H9 (cell line): ENCODE measurements around the gene ANKRD7. TPM values are rescaled to one million over a fixed set of nuclear protein-coding genes. Genes with fewer than 3 reads are reported as not detected.

Experiments
- DNase-seq: peaks from one replicate; pipeline ENCODE4 v3.0.0-alpha.2; 2017
- H2AFZ ChIP-seq: one replicate; pipeline ENCODE4 v1.6.1; 2013; ENCODE audit warnings: mild to moderate bottlenecking, low read length, control low read depth, moderate library complexity
- H2AK5ac ChIP-seq: 2 replicates; pipeline ENCODE4 v1.6.1; 2013; ENCODE audit warnings: low read length, control low read depth, mixed read lengths; ENCODE audit not compliant: insufficient read length
- H2BK120ac ChIP-seq: one replicate; pipeline ENCODE4 v1.6.1; 2013; ENCODE audit warnings: low read depth, mild to moderate bottlenecking, low read length, control low read depth, inconsistent platforms; ENCODE audit not compliant: poor library complexity, severe bottlenecking
- H2BK12ac ChIP-seq: 2 replicates; pipeline ENCODE4 v1.6.1; 2013; ENCODE audit warnings: low read length, control low read depth, mixed read lengths, low read depth; ENCODE audit not compliant: insufficient read length
- H2BK15ac ChIP-seq: 2 replicates; pipeline ENCODE4 v1.6.1; 2013; ENCODE audit warnings: low read depth, low read length, control low read depth
- H2BK20ac ChIP-seq: one replicate; pipeline ENCODE4 v1.6.1; 2013; ENCODE audit warnings: low read depth, mild to moderate bottlenecking, low read length, control low read depth, inconsistent platforms; ENCODE audit not compliant: poor library complexity, severe bottlenecking
- H2BK5ac ChIP-seq: 2 replicates; pipeline ENCODE4 v1.6.1; 2013; ENCODE audit warnings: low read length, control low read depth, mixed read lengths; ENCODE audit not compliant: insufficient read length
- H3K14ac ChIP-seq: 2 replicates; pipeline ENCODE4 v1.6.1; 2013; ENCODE audit warnings: low read length, control low read depth; ENCODE audit not compliant: insufficient read depth
- H3K18ac ChIP-seq: 2 replicates; pipeline ENCODE4 v1.6.1; 2013; ENCODE audit warnings: low read depth, mild to moderate bottlenecking, mixed read lengths, low read length, control low read depth; ENCODE audit not compliant: insufficient read length
- H3K23ac ChIP-seq: 2 replicates; pipeline ENCODE4 v1.6.1; 2013; ENCODE audit warnings: low read length, control low read depth, mixed read lengths, low read depth; ENCODE audit not compliant: insufficient read length
- H3K23me2 ChIP-seq: 2 replicates; pipeline ENCODE4 v1.6.1; 2013; ENCODE audit warnings: low read depth, mild to moderate bottlenecking, mixed read lengths, low read length, control low read depth; ENCODE audit not compliant: insufficient read length, poor library complexity, severe bottlenecking
- H3K27ac ChIP-seq: 2 replicates; pipeline ENCODE4 v1.5.1; 2013; ENCODE audit warnings: low read length, control low read depth, mixed read lengths, low read depth; ENCODE audit not compliant: insufficient read length
- H3K27me3 ChIP-seq: 2 replicates; pipeline ENCODE4 v1.6.1; 2013; ENCODE audit warnings: low read length, control low read depth, inconsistent platforms; ENCODE audit not compliant: insufficient read depth
- H3K4ac ChIP-seq: 2 replicates; pipeline ENCODE4 v1.6.1; 2013; ENCODE audit warnings: low read depth, mild to moderate bottlenecking, control low read depth, inconsistent platforms, low read length, moderate library complexity
- H3K4me1 ChIP-seq: 2 replicates; pipeline ENCODE4 v1.6.1; 2013; ENCODE audit warnings: low read length, control low read depth, inconsistent platforms; ENCODE audit not compliant: insufficient read depth
- H3K4me2 ChIP-seq: 2 replicates; pipeline ENCODE4 v1.6.1; 2013; ENCODE audit warnings: low read length, control low read depth, mixed read lengths; ENCODE audit not compliant: insufficient read length, insufficient read depth
- H3K56ac ChIP-seq: 2 replicates; pipeline ENCODE4 v1.6.1; 2013; ENCODE audit warnings: low read depth, mild to moderate bottlenecking, mixed read lengths, low read length, control low read depth; ENCODE audit not compliant: insufficient read length
- H3K79me1 ChIP-seq: 2 replicates; pipeline ENCODE4 v1.6.1; 2013; ENCODE audit warnings: low read depth, mild to moderate bottlenecking, moderate library complexity, low read length, control low read depth, inconsistent platforms; ENCODE audit not compliant: insufficient read depth, poor library complexity, severe bottlenecking
- H3K79me2 ChIP-seq: 2 replicates; pipeline ENCODE4 v1.6.1; 2013; ENCODE audit warnings: low read length, control low read depth, inconsistent platforms; ENCODE audit not compliant: insufficient read depth
- H3K9ac ChIP-seq: 2 replicates; pipeline ENCODE4 v1.6.1; 2013; ENCODE audit warnings: low read length, control low read depth, mixed read lengths; ENCODE audit not compliant: insufficient read length; ENCODE audit errors: extremely low read depth
- H3K9me3 ChIP-seq: one replicate; pipeline ENCODE4 v1.6.1; 2013; ENCODE audit warnings: low read depth, low read length, inconsistent platforms; ENCODE audit not compliant: control insufficient read depth
- H3T11ph ChIP-seq: one replicate; pipeline ENCODE4 v1.6.1; 2013; ENCODE audit warnings: mild to moderate bottlenecking, low read length, control low read depth, inconsistent platforms
- H4K20me1 ChIP-seq: one replicate; pipeline ENCODE4 v1.6.1; 2013; ENCODE audit not compliant: control insufficient read depth, insufficient read length, insufficient read depth
- H4K5ac ChIP-seq: 2 replicates; pipeline ENCODE4 v1.6.1; 2013; ENCODE audit warnings: low read depth, mild to moderate bottlenecking, mixed read lengths, low read length, control low read depth; ENCODE audit not compliant: insufficient read length
- H4K8ac ChIP-seq: replicated peaks from 2 replicates; pipeline ENCODE4 v1.6.1; 2013; ENCODE audit warnings: low read length, control low read depth, mixed read lengths, low read depth; ENCODE audit not compliant: insufficient read length
- H4K91ac ChIP-seq: 2 replicates; pipeline ENCODE4 v1.6.1; 2013; ENCODE audit warnings: low read depth, mild to moderate bottlenecking, moderate library complexity, mixed read lengths, low read length, control low read depth; ENCODE audit not compliant: insufficient read length
- H3K27ac Mint-ChIP-seq, 3 experiments: 2 replicates in 2 of 3; 3 replicates in 1 of 3; pipeline ENCODE4 v1.8.0; 2020 to 2021; ENCODE audit warnings: mixed read lengths in 3 of 3, mild to moderate bottlenecking in 1 of 3, moderate library complexity in 1 of 3
- H3K27me3 Mint-ChIP-seq: 2 replicates; pipeline ENCODE4 v1.8.0; 2021; ENCODE audit warnings: low read depth, mild to moderate bottlenecking, moderate library complexity, mixed read lengths
- H3K36me3 Mint-ChIP-seq, 3 experiments: 2 replicates in 2 of 3; 3 replicates in 1 of 3; pipeline ENCODE4 v1.8.0; 2020 to 2021; ENCODE audit warnings: low read depth in 3 of 3, mixed read lengths in 3 of 3; ENCODE audit not compliant: insufficient read depth in 1 of 3
- H3K4me1 Mint-ChIP-seq, 2 experiments: 2 replicates each; pipeline ENCODE4 v1.8.0; 2020; ENCODE audit warnings: mixed read lengths in 2 of 2
- H3K4me3 Mint-ChIP-seq, 2 experiments: 2 replicates in 1 of 2; 3 replicates in 1 of 2; pipeline ENCODE4 v1.8.0; 2020 to 2021; ENCODE audit warnings: mild to moderate bottlenecking in 2 of 2, mixed read lengths in 2 of 2, moderate library complexity in 1 of 2
- H3K9me3 Mint-ChIP-seq, 2 experiments: 2 replicates in 1 of 2; 3 replicates in 1 of 2; pipeline ENCODE4 v1.8.0; 2020; ENCODE audit warnings: mild to moderate bottlenecking in 2 of 2, mixed read lengths in 2 of 2, moderate library complexity in 1 of 2
- WGBS: extraction: QIAGEN DNeasy Blood & Tissue Kit; methylation state at CpG from one replicate; pipeline ENCODE4 v1.1.7; 2013; ENCODE audit warnings: missing lambda C conversion rate, low lambda C conversion rate, mixed read lengths; ENCODE audit not compliant: insufficient read length; ENCODE audit errors: extremely low coverage; 5-methylcytosine and 5-hydroxymethylcytosine counted together
- total RNA-seq: library from RNA; stranded (reverse); gene quantifications from 2 replicates; pipeline ENCODE4 v1.2.1, GENCODE V29; 2021
- TF ChIP-seq, protein P1 (sequence below): fragments of 200-600 bp; sonication (generic); conservative IDR thresholded peaks from 3 replicates; pipeline ENCODE4 v1.8.0; 2021; ENCODE audit warnings: antibody characterized with exemption, mild to moderate bottlenecking

The ANKRD7 gene
- total RNA-seq, 1 experiment from 2014 or later: not detected

DNA sequence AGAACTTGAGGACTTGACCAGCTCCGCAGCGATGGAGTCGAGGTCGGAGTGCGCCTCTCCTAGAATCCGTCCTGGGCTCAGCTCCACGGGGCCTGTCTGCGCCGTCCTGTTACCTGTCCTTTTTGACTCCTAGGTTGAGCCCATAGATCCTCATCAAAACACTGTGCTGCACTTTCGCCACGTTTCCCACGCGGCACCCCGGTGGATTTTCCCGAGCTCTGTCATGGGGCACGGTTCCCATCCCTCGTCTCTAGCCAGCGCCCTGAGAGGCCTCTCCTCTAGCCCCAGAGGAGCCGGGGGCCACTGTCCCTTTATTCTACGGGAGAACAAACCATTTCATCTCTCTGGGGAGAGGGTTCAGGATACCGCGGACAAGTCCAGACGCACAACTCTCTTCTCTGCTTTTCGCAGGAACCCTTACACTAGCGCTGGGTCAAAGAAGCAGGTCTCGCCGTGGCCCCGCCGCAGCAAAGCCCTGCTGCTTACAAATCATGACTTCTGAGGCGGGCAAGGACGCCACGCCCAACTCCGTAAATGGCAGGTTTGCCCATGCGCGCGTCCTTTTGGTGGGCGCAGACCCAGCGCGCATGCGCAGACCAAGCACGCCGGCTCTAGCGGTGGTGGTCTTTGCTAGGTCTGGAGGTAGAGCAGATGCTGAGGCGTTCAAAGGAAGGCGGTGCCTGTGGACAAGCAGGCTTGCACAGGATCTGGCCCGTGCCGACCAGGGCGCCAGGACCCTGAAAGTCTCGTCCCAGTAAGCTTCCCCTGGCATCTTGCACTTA, 10.3 kb upstream of the ANKRD7 start:
- no peak overlapping the region for H2BK15ac ChIP-seq
- H3K4me1 ChIP-seq: no peaks in the 10 kb centered on the region
- H3K18ac ChIP-seq: no peak overlapping the region
- no peak overlapping the region for H3K9ac ChIP-seq
- Mint-ChIP-seq H3K27me3 (no peaks in the 10 kb centered on the region), H3K27ac (peak overlapping the region in 1 of 3 experiments; percentile 47; a peak in 1 of 7 replicates), H3K4me1 (no peaks in the 10 kb centered on the region), H3K4me3 (no peak overlapping the region), H3K9me3 (no peaks in the 10 kb centered on the region), H3K36me3 (no peaks in the 10 kb centered on the region)
- no peak overlapping the region for H3K27ac ChIP-seq
- DNase-seq: no peak
- no peaks in the 10 kb centered on the region for H3K79me2 ChIP-seq
- H2BK20ac ChIP-seq: no peak overlapping the region
- no peak overlapping the region for H3K4me2 ChIP-seq
- no peaks in the 10 kb centered on the region for H3K27me3 ChIP-seq
- H3K23ac ChIP-seq: no peak overlapping the region
- no peak overlapping the region for H2BK5ac ChIP-seq
- no peak overlapping the region for H4K91ac ChIP-seq
- no peak overlapping the region for H2BK12ac ChIP-seq
- H4K5ac ChIP-seq: no peak overlapping the region
- TF ChIP-seq, protein P1, sequence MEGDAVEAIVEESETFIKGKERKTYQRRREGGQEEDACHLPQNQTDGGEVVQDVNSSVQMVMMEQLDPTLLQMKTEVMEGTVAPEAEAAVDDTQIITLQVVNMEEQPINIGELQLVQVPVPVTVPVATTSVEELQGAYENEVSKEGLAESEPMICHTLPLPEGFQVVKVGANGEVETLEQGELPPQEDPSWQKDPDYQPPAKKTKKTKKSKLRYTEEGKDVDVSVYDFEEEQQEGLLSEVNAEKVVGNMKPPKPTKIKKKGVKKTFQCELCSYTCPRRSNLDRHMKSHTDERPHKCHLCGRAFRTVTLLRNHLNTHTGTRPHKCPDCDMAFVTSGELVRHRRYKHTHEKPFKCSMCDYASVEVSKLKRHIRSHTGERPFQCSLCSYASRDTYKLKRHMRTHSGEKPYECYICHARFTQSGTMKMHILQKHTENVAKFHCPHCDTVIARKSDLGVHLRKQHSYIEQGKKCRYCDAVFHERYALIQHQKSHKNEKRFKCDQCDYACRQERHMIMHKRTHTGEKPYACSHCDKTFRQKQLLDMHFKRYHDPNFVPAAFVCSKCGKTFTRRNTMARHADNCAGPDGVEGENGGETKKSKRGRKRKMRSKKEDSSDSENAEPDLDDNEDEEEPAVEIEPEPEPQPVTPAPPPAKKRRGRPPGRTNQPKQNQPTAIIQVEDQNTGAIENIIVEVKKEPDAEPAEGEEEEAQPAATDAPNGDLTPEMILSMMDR: no peak
- H3K23me2 ChIP-seq: no peaks in the 10 kb centered on the region
- no peak overlapping the region for H2AK5ac ChIP-seq
- H3K9me3 ChIP-seq: no peaks in the 10 kb centered on the region
- H4K20me1 ChIP-seq: no peaks in the 10 kb centered on the region
- H3K14ac ChIP-seq: no peak overlapping the region
- no peaks in the 10 kb centered on the region for H3K79me1 ChIP-seq
- no peak overlapping the region for H4K8ac ChIP-seq
- H2AFZ ChIP-seq: no peak overlapping the region
- no CpG with 5 or more reads among the region's 49 CpGs for WGBS
- no peak overlapping the region for H2BK120ac ChIP-seq
- no peak overlapping the region; the same call in 1 of the 2 replicates for H3K4ac ChIP-seq
- H3T11ph ChIP-seq: no peak overlapping the region
- no peak overlapping the region for H3K56ac ChIP-seq
